SK-N-SH (cell line): Measurements from ENCODE around the gene MAPK8IP1. TPM values are rescaled to one million over a fixed set of nuclear protein-coding genes. Genes with fewer than 3 reads are reported as not detected.

ENCODE experiments used
- CTCF ChIA-PET: fragments of 300-600, 350-600 bp; formaldehyde crosslinking; extraction: SDS; loops from one replicate; lab custom pipeline; 2021; lab: Yijun Ruan, JAX
- POLR2A ChIA-PET: fragments of 350-600 bp; sonication (Branson Sonifier 250); formaldehyde crosslinking; extraction: SDS; loops from one replicate; lab custom pipeline; 2020; ENCODE audit warnings: antibody characterized with exemption, inconsistent platforms; lab: Yijun Ruan, JAX
- DNase-seq: peaks from one replicate; pipeline ENCODE4 v3.0.0; 2012
- H2AFZ ChIP-seq: fragments of 200-600 bp; sonication (generic); 2 replicates; pipeline ENCODE4 v1.8.1; 2016; ENCODE audit warnings: antibody characterized with exemption, mild to moderate bottlenecking, low read depth
- H3F3A ChIP-seq: fragments of 200-600 bp; sonication (generic); replicated peaks from 2 replicates; pipeline ENCODE3; 2016; ENCODE audit warnings: antibody characterized with exemption, mild to moderate bottlenecking; ENCODE audit not compliant: insufficient read depth
- H3K27ac ChIP-seq, 2 experiments: fragments of 200-500 bp in 1 of 2; fragments of 200-600 bp in 1 of 2; sonication (Bioruptor generic) in 1 of 2; sonication (generic), shearing (Covaris generic) in 1 of 2; 2 replicates each; pipeline versions ENCODE4 v1.5.1 to v1.6.1; 2014 to 2016; ENCODE audit warnings: low read depth in 2 of 2, inconsistent platforms in 1 of 2, low read length in 1 of 2, mild to moderate bottlenecking in 1 of 2, mixed read lengths in 1 of 2
- H3K27me3 ChIP-seq: fragments of 200-600 bp; sonication (generic), shearing (Covaris generic); 2 replicates; pipeline ENCODE4 v1.6.1; 2016; ENCODE audit warnings: mixed run types; ENCODE audit not compliant: insufficient read depth
- H3K36me3 ChIP-seq, 2 experiments: fragments of 200-500 bp in 1 of 2; fragments of 200-600 bp in 1 of 2; sonication (Bioruptor generic) in 1 of 2; sonication (generic) in 1 of 2; replicated peaks in 1 of 2; 2 replicates each; pipeline versions ENCODE3 to v1.5.1; 2014 to 2016; ENCODE audit warnings: low read length in 1 of 2, mild to moderate bottlenecking in 1 of 2; ENCODE audit not compliant: insufficient read depth in 2 of 2, control insufficient read depth in 1 of 2
- H3K4me1 ChIP-seq, 2 experiments: fragments of 200-500 bp in 1 of 2; fragments of 200-600 bp in 1 of 2; sonication (Bioruptor generic) in 1 of 2; sonication (generic), shearing (Covaris generic) in 1 of 2; 2 replicates each; pipeline versions ENCODE4 v1.5.1 to v1.6.1; 2014 to 2016; ENCODE audit warnings: low read depth in 1 of 2, low read length in 1 of 2, mixed run types in 1 of 2; ENCODE audit not compliant: insufficient read depth in 2 of 2, control insufficient read depth in 1 of 2
- H3K4me2 ChIP-seq: fragments of 200-600 bp; sonication (generic), shearing (Covaris generic); 2 replicates; pipeline ENCODE4 v1.6.1; 2017; ENCODE audit warnings: mixed run types
- H3K4me3 ChIP-seq, 2 experiments: fragments of 200-500 bp in 1 of 2; fragments of 200-600 bp in 1 of 2; sonication (Bioruptor generic) in 1 of 2; sonication (generic), shearing (Covaris generic) in 1 of 2; 2 replicates each; pipeline versions ENCODE4 v1.5.1 to v1.8.1; 2014 to 2016; ENCODE audit warnings: low read depth in 2 of 2, inconsistent platforms in 1 of 2, low read length in 1 of 2, mild to moderate bottlenecking in 1 of 2, mixed read lengths in 1 of 2, moderate library complexity in 1 of 2
- H3K79me2 ChIP-seq: fragments of 200-600 bp; sonication (generic); 2 replicates; pipeline ENCODE4 v1.8.1; 2017; ENCODE audit warnings: mild to moderate bottlenecking; ENCODE audit not compliant: insufficient read depth
- H3K9ac ChIP-seq: fragments of 200-600 bp; sonication (generic); 2 replicates; pipeline ENCODE4 v1.6.1; 2017; ENCODE audit warnings: mixed run types
- H3K9me2 ChIP-seq: fragments of 200-600 bp; sonication (generic); 2 replicates; pipeline ENCODE4 v1.6.1; 2017; ENCODE audit warnings: mixed run types
- H3K9me3 ChIP-seq: fragments of 200-600 bp; sonication (generic); 2 replicates; pipeline ENCODE4 v1.6.1; 2017; ENCODE audit warnings: mixed run types, mild to moderate bottlenecking, moderate library complexity
- H4K20me1 ChIP-seq: fragments of 200-600 bp; sonication (generic); 2 replicates; pipeline ENCODE4 v1.6.1; 2017; ENCODE audit warnings: mild to moderate bottlenecking, mixed run types; ENCODE audit not compliant: insufficient read depth
- ELF1 ChIP-seq: IDR thresholded peaks from 2 replicates; pipeline ENCODE4 v1.4.0; 2012
- EP300 ChIP-seq, 2 experiments: IDR thresholded peaks; 2 replicates each; pipeline versions ENCODE4 v1.4.0 to v1.6.1; 2012; ENCODE audit warnings: borderline replicate concordance in 1 of 2, low read depth in 1 of 2, low read length in 1 of 2
- FOSL2 ChIP-seq: IDR thresholded peaks from 2 replicates; pipeline ENCODE4 v1.4.0; 2012; ENCODE audit warnings: low read depth, mild to moderate bottlenecking, moderate library complexity, borderline replicate concordance
- FOXM1 ChIP-seq: IDR thresholded peaks from 2 replicates; pipeline ENCODE4 v1.4.0; 2012; ENCODE audit warnings: low read depth, mild to moderate bottlenecking
- GATA2 ChIP-seq: sonication (generic); formaldehyde crosslinking; IDR thresholded peaks from 2 replicates; pipeline ENCODE4 v1.5.0; 2020; ENCODE audit warnings: mild to moderate bottlenecking, missing genetic modification reagents
- IRF3 ChIP-seq: fragments of 150-350 bp; IDR thresholded peaks from 2 replicates; pipeline ENCODE4 v1.6.1; 2016; ENCODE audit warnings: mild to moderate bottlenecking, low read depth, low read length
- JUND ChIP-seq: IDR thresholded peaks from 2 replicates; pipeline ENCODE4 v1.4.0; 2012
- MAX ChIP-seq: IDR thresholded peaks from 2 replicates; pipeline ENCODE4 v1.4.0; 2012; ENCODE audit warnings: low read depth
- MXI1 ChIP-seq: IDR thresholded peaks from 2 replicates; pipeline ENCODE4 v1.6.1; 2012; ENCODE audit warnings: mild to moderate bottlenecking, low read depth, low read length, improper control_type of control experiment
- NRF1 ChIP-seq: IDR thresholded peaks from 2 replicates; pipeline ENCODE4 v1.6.1; 2012; ENCODE audit warnings: low read depth, mild to moderate bottlenecking, low read length
- POLR2AphosphoS5 ChIP-seq: IDR thresholded peaks from 2 replicates; pipeline ENCODE4 v1.6.1; 2012; ENCODE audit warnings: low read depth, low read length
- RAD21 ChIP-seq: IDR thresholded peaks from 2 replicates; pipeline ENCODE4 v1.6.1; 2012; ENCODE audit warnings: mild to moderate bottlenecking, low read length
- REST ChIP-seq: IDR thresholded peaks from 2 replicates; pipeline ENCODE4 v1.6.1; 2012; ENCODE audit warnings: mild to moderate bottlenecking, low read depth, low read length, moderate library complexity
- SIN3A ChIP-seq: IDR thresholded peaks from 2 replicates; pipeline ENCODE4 v1.6.1; 2012; ENCODE audit warnings: low read depth, mild to moderate bottlenecking, low read length, moderate library complexity, borderline replicate concordance
- SMC3 ChIP-seq: IDR thresholded peaks from 2 replicates; pipeline ENCODE4 v1.6.1; 2012; ENCODE audit warnings: low read depth, low read length, improper control_type of control experiment
- TAF1 ChIP-seq: IDR thresholded peaks from 2 replicates; pipeline ENCODE4 v1.6.1; 2012; ENCODE audit warnings: low read depth, mild to moderate bottlenecking, low read length, moderate library complexity, borderline replicate concordance
- TCF12 ChIP-seq: IDR thresholded peaks from 2 replicates; pipeline ENCODE4 v1.4.0; 2012
- USF1 ChIP-seq: IDR thresholded peaks from 2 replicates; pipeline ENCODE4 v1.4.0; 2012; ENCODE audit warnings: low read depth, borderline replicate concordance
- ZBTB33 ChIP-seq: IDR thresholded peaks from 2 replicates; pipeline ENCODE4 v1.4.0; 2012; ENCODE audit warnings: low read depth, borderline replicate concordance
- WGBS: methylation state at CpG from one replicate; pipeline ENCODE4 v1.1.6; 2017; ENCODE audit warnings: low lambda C conversion rate; 5-methylcytosine and 5-hydroxymethylcytosine counted together
- polyA plus RNA-seq, 3 experiments: library from polyadenylated mRNA; depleted of rRNA; stranded (reverse); fragments of >200 nt; gene quantifications; 2 replicates each; pipeline ENCODE4 v1.2.3, GENCODE V29; 2012

MAPK8IP1 gene
- polyA plus RNA-seq, 1 of the 3 experiments (the other 2 are of a cell fraction), result 12.5 TPM

- no peaks in the 10 kb centered on the region for H3K4me1 ChIP-seq
- no peaks in the 10 kb centered on the region for H3K9me3 ChIP-seq
- TF ChIP-seq FOXM1 (no peak), EP300 (IDR thresholded peaks at IDR 0.05; ENCODE audit: borderline replicate concordance in 1 of 2, low read depth in 1 of 2, low read length in 1 of 2) (no peak), GATA2 (CRISPR knock-in tag) (no peak), IRF3 (no peak), ELF1 (no peak), ZBTB33 (no peak), NRF1 (no peak), POLR2AphosphoS5 (no peak), JUND (no peak), SMC3 (no peak), TCF12 (no peak), MAX (no peak), FOSL2 (no peak), TAF1 (no peak), RAD21 (no peak), MXI1 (no peak), REST (no peak), USF1 (no peak), SIN3A (no peak)
- no peak overlapping the region for H3K27ac ChIP-seq
- H3K9me2 ChIP-seq, result no peaks in the 10 kb centered on the region
- 96% methylated on average over 4 of the region's 4 CpGs for WGBS
- DNase-seq, result no peak
- no peak overlapping the region for H2AFZ ChIP-seq
- H3K9ac ChIP-seq, result no peak overlapping the region
- H3K4me3 ChIP-seq, result no peak overlapping the region
- ChIA-PET POLR2A (no interaction called here), CTCF (interaction anchor here (1.6 kb wide), 1 partner anchor 64 kb away, joined by 8 read pairs; no protein-coding TSS in a partner anchor)
- H3K79me2 ChIP-seq, result no peaks in the 10 kb centered on the region
- H3K4me2 ChIP-seq, result no peak overlapping the region
- no peaks in the 10 kb centered on the region for H3F3A ChIP-seq
- H4K20me1 ChIP-seq, result no peaks in the 10 kb centered on the region
- H3K36me3 ChIP-seq, result peaks cover 38 to 49% of the 10 kb centered on the region in 2 experiments
- H3K27me3 ChIP-seq, result no peaks in the 10 kb centered on the region
Measured at GRCh38 chr11:45942381-45942780, 56.9 kb downstream of the MAPK8IP1 start.
